ENCODE measurements around the gene MAPK4.

DNA sequence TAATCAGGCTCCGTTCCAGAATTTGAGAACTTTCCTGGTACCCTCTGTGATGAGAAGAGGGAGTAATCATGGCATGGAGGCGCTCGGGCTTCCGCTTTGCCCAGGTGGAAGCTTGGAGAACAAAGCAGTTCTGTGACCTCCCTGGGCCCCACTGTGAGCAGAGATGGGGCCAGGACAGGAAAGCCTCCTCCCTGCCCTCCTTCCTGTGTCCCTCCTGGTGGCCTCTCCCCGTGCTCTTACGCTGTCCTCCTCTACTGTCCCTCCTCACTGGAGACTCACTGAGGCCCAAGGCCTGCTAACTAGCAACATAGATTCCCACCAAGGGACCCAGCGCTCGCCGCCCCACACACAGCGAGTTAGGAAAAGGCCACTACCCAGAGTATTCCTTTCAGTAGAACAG is 119.8 kb downstream of the MAPK4 start:
- TF ChIP-seq CTCF (tag by site-specific recombination; IDR thresholded peaks at IDR 0.05) (no peak), ZSCAN5A (tag by site-specific recombination; IDR thresholded peaks at IDR 0.05) (no peak), ZNF366 (tag by site-specific recombination; conservative IDR thresholded peaks at IDR 0.05) (no peak)

Data from HEK293 (cell line).